HepG2 (cell line): ENCODE measurements around the gene IFT88. TPM values are rescaled to one million over a fixed set of nuclear protein-coding genes. Genes with fewer than 3 reads are reported as not detected.

Experiments
- ATAC-seq: fragments of 200-7000 bp; cut with Tn5 transposase; 3 replicates; pipeline ENCODE4 v1.9.1; 2020; ENCODE audit warnings: mild to moderate bottlenecking, moderate library complexity
- BruUV-seq: library from RNA; stranded (reverse); fragments of 400-500 nt; replicated peaks from 2 replicates; lab custom pipeline; 2021; lab: Mats Ljungman, UMichigan
- CTCF ChIA-PET: fragments of 300-600 bp; formaldehyde crosslinking; extraction: SDS; loops from one replicate; lab custom pipeline; 2021; ENCODE audit warnings: low total read pairs, inconsistent platforms, low intra/inter-chr PET ratio; lab: Yijun Ruan, JAX
- POLR2A ChIA-PET: fragments of 350-600 bp; sonication (Branson Sonifier 250); formaldehyde crosslinking; loops from one replicate; lab custom pipeline; 2020; ENCODE audit warnings: antibody characterized with exemption, inconsistent platforms; lab: Yijun Ruan, JAX
- DNase-seq: peaks from one replicate; pipeline ENCODE4 v3.0.0-alpha.2; 2015; ENCODE audit warnings: low spot score
- FAIRE-seq: peaks from 3 replicates; lab custom pipeline; 2011; peaks lifted over from hg19 to GRCh38; lab: Jason Lieb, UNC
- H2AFZ ChIP-seq: one replicate; pipeline ENCODE4 v1.6.1; 2011; ENCODE audit warnings: low read length, inconsistent platforms
- H3K27ac ChIP-seq: fragments of 300-600 bp; 3 replicates; pipeline ENCODE4 v1.8.0; 2011; ENCODE audit warnings: mixed run types, mild to moderate bottlenecking, mixed read lengths, low read length, inconsistent platforms; ENCODE audit not compliant: insufficient read depth; ENCODE audit errors: extremely low read length
- H3K27me3 ChIP-seq, 2 experiments: fragments of 200-600 bp in 1 of 2; 2 replicates in 1 of 2; 3 replicates in 1 of 2; pipeline versions ENCODE4 v1.6.0 to v1.8.0; 2011; ENCODE audit warnings: low read length in 2 of 2, mild to moderate bottlenecking in 2 of 2, moderate library complexity in 2 of 2, inconsistent platforms in 1 of 2; ENCODE audit not compliant: insufficient read depth in 2 of 2, control insufficient read depth in 1 of 2
- H3K36me3 ChIP-seq, 2 experiments: fragments of 200-600 bp in 1 of 2; replicated peaks in 1 of 2; 2 replicates in 1 of 2; 3 replicates in 1 of 2; pipeline versions ENCODE4 v1.5.1 to v1.8.0; 2011; ENCODE audit warnings: low read length in 2 of 2, inconsistent platforms in 1 of 2; ENCODE audit not compliant: insufficient read depth in 2 of 2, control insufficient read depth in 1 of 2
- H3K4me1 ChIP-seq: 2 replicates; pipeline ENCODE4 v1.5.1; 2012; ENCODE audit warnings: low read length, inconsistent platforms; ENCODE audit not compliant: insufficient read depth
- H3K4me2 ChIP-seq: 2 replicates; pipeline ENCODE4 v1.6.0; 2011; ENCODE audit warnings: low read depth, low read length, inconsistent platforms
- H3K4me3 ChIP-seq, 3 experiments: fragments of 200-600 bp in 1 of 3; sonication (generic), shearing (Covaris generic) in 1 of 3; replicated peaks in 1 of 3; 2 replicates each; pipeline ENCODE4 v1.5.1; 2011 to 2016; ENCODE audit warnings: low read length in 3 of 3, inconsistent platforms in 2 of 3, low read depth in 2 of 3, mild to moderate bottlenecking in 2 of 3, control low read depth in 1 of 3, mixed read lengths in 1 of 3; ENCODE audit not compliant: insufficient read depth in 1 of 3
- H3K79me2 ChIP-seq: one replicate; pipeline ENCODE4 v1.6.1; 2011; ENCODE audit warnings: low read length, inconsistent platforms; ENCODE audit not compliant: insufficient read depth
- H3K9ac ChIP-seq: 2 replicates; pipeline ENCODE4 v1.6.0; 2011; ENCODE audit warnings: mild to moderate bottlenecking, low read depth, low read length, inconsistent platforms; ENCODE audit not compliant: insufficient read depth
- H3K9me3 ChIP-seq: 2 replicates; pipeline ENCODE4 v1.5.1; 2012; ENCODE audit warnings: mild to moderate bottlenecking, low read length
- H4K20me1 ChIP-seq: 2 replicates; pipeline ENCODE4 v1.6.0; 2011; ENCODE audit warnings: inconsistent platforms, mild to moderate bottlenecking, low read length, moderate library complexity; ENCODE audit not compliant: insufficient read depth
- ADNP ChIP-seq: sonication (generic); formaldehyde crosslinking; IDR thresholded peaks from 2 replicates; pipeline ENCODE4 v1.4.0; 2020; ENCODE audit warnings: missing genetic modification reagents
- EZH2 ChIP-seq: conservative IDR thresholded peaks from 2 replicates; pipeline ENCODE4 v1.6.1; 2012; ENCODE audit warnings: mild to moderate bottlenecking, low read depth, low read length, moderate library complexity
- KDM5B ChIP-seq: sonication (generic); formaldehyde crosslinking; IDR thresholded peaks from 2 replicates; pipeline ENCODE4 v1.4.0; 2020; ENCODE audit warnings: missing genetic modification reagents, mild to moderate bottlenecking, borderline replicate concordance
- KMT2A ChIP-seq: sonication (generic); formaldehyde crosslinking; IDR thresholded peaks from 2 replicates; pipeline ENCODE4 v1.4.0; 2020; ENCODE audit warnings: missing genetic modification reagents
- MAF1 ChIP-seq: sonication (generic); formaldehyde crosslinking; IDR thresholded peaks from 2 replicates; pipeline ENCODE4 v1.5.0; 2020; ENCODE audit warnings: missing genetic modification reagents, borderline replicate concordance
- MBD4 ChIP-seq: IDR thresholded peaks from 2 replicates; pipeline ENCODE4 v1.6.1; 2012; ENCODE audit warnings: low read length, inconsistent platforms, borderline replicate concordance
- PBX3 ChIP-seq: sonication (generic); formaldehyde crosslinking; IDR thresholded peaks from 2 replicates; pipeline ENCODE4 v1.8.1; 2023; ENCODE audit warnings: missing genetic modification reagents, inconsistent platforms, borderline replicate concordance
- SAP130 ChIP-seq: IDR thresholded peaks from 2 replicates; pipeline ENCODE4 v1.6.1; 2016; ENCODE audit warnings: low read depth
- SKI ChIP-seq: fragments of 450-650 bp; IDR thresholded peaks from one replicate; pipeline ENCODE4 v1.6.1; 2018; ENCODE audit warnings: mild to moderate bottlenecking; ENCODE audit not compliant: partially characterized antibody
- STAT5B ChIP-seq: sonication (generic); formaldehyde crosslinking; IDR thresholded peaks from 2 replicates; pipeline ENCODE4 v1.4.0; 2020; ENCODE audit warnings: missing genetic modification reagents
- TCF7L2 ChIP-seq: IDR thresholded peaks from 2 replicates; pipeline ENCODE4 v1.6.1; 2011; ENCODE audit warnings: mild to moderate bottlenecking, low read depth, low read length, moderate library complexity
- ZBTB1 ChIP-seq: sonication (generic); formaldehyde crosslinking; IDR thresholded peaks from 2 replicates; pipeline ENCODE4 v1.4.0; 2020; ENCODE audit warnings: missing genetic modification reagents, borderline replicate concordance
- ZNF10 ChIP-seq: sonication (generic); formaldehyde crosslinking; IDR thresholded peaks from 2 replicates; pipeline ENCODE4 v1.4.0; 2020; ENCODE audit warnings: mild to moderate bottlenecking, low read depth, missing genetic modification reagents, borderline replicate concordance
- ZNF205 ChIP-seq: IDR thresholded peaks from 2 replicates; pipeline ENCODE4 v1.6.1; 2018; ENCODE audit warnings: missing biosample characterization, missing genetic modification reagents
- ZNF282 ChIP-seq: fragments of 450-650 bp; IDR thresholded peaks from 2 replicates; pipeline ENCODE4 v1.6.1; 2018; ENCODE audit not compliant: partially characterized antibody
- ZNF382 ChIP-seq: sonication (generic); formaldehyde crosslinking; IDR thresholded peaks from 2 replicates; pipeline ENCODE4 v1.5.0; 2020; ENCODE audit warnings: missing genetic modification reagents, mild to moderate bottlenecking, borderline replicate concordance
- ZNF441 ChIP-seq: sonication (generic); formaldehyde crosslinking; IDR thresholded peaks from 2 replicates; pipeline ENCODE4 v1.7.0; 2021; ENCODE audit warnings: missing genetic modification reagents, borderline replicate concordance
- WGBS: methylation state at CpG from one replicate; pipeline ENCODE4 v1.1.6; 2017; ENCODE audit warnings: low lambda C conversion rate; 5-methylcytosine and 5-hydroxymethylcytosine counted together
- in situ Hi-C: cut with HindIII; loops from 2 replicates; pipeline ENCODE4 v1.10.0; 2017; ENCODE audit warnings: low pct_unique_long_range_greater_than_20kb; ENCODE audit not compliant: extremely low pct_ligation_motif_present
- intact Hi-C: fragments of 100-400 bp; cut with micrococcal nuclease; formaldehyde crosslinking; loops from one replicate; pipeline ENCODE4 v1.10.0; 2022; ENCODE audit not compliant: unreplicated experiment
- polyA plus RNA-seq, 8 experiments: library from polyadenylated mRNA; depleted of rRNA in 3 of 8; stranded (reverse) in 7 of 8; unstranded in 1 of 8; fragments of >200 nt; fragmentation: Illumina TruSeq in 4 of 8; extraction: Trizol in 4 of 8; gene quantifications; 2 replicates each; pipeline versions ENCODE4 v1.2.1 to v1.2.3, GENCODE V29; 2011 to 2016; ENCODE audit warnings: low read depth in 4 of 8, missing spikeins in 1 of 8, mixed read lengths in 1 of 8; ENCODE audit not compliant: insufficient read depth in 1 of 8
- total RNA-seq, 5 experiments: library from RNA; depleted of rRNA; stranded (reverse); fragments of >200 nt; fragmentation: Illumina TruSeq; extraction: Trizol; gene quantifications; 2 replicates each; pipeline ENCODE4 v1.2.3, GENCODE V29; 2016; ENCODE audit warnings: low read depth in 1 of 5
- TF ChIP-seq, protein P1 (sequence below): sonication (generic); formaldehyde crosslinking; IDR thresholded peaks from 2 replicates; pipeline ENCODE4 v1.4.0; 2020; ENCODE audit warnings: missing genetic modification reagents

IFT88 gene
- total and polyA plus RNA-seq, 2 of the 13 experiments (the other 11 are each of a cell fraction or from before 2014, with no cell fraction given), result 8.4 to 19.9 TPM

- ChIA-PET CTCF (no interaction called here), POLR2A (no interaction called here)
- Histone ChIP-seq H4K20me1 (no peaks in the 10 kb centered on the region), H3K4me3 (no peak overlapping the region), H3K36me3 (no peaks in the 10 kb centered on the region), H3K4me1 (no peaks in the 10 kb centered on the region), H3K9me3 (no peaks in the 10 kb centered on the region), H3K27me3 (no peaks in the 10 kb centered on the region), H3K79me2 (no peaks in the 10 kb centered on the region), H3K4me2 (no peak overlapping the region), H3K27ac (no peak overlapping the region), H2AFZ (no peak overlapping the region), H3K9ac (no peak overlapping the region)
- TF ChIP-seq ZBTB1 (CRISPR knock-in tag) (no peak), MAF1 (CRISPR knock-in tag) (no peak)
- ATAC-seq, result no peak
- FAIRE-seq, result no peak
- no peak for DNase-seq
- in situ Hi-C loops, result no loop called here
- BruUV-seq, result no TSS peak
- intact Hi-C loops, result no loop called here
- WGBS, result 96% methylated on average over 3 of the region's 3 CpGs
Observed at GRCh38 chr13:20689291-20689690, 122.3 kb downstream of the IFT88 start.

DNA sequence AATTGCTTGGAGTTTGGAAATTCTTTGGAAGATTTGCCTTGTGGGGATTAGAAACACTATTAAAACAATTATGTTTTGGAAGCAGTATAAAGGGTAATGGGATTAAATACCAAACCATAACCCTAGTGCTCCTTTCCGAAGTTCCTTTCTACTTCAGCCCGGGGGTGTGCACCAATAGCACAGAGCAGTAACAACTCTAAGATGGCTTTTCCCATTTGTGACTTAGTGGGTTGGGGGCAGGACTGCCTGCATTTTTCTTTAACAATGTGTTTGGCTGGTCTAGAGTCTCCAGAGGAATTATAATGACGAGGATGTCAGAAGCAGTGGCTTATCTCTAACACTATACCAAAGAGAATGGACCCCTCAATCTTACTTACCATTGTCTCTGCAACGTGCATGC is 124.7 kb downstream of the IFT88 start:
- CTCF ChIA-PET, result no interaction called here
- DNase-seq (no peak), FAIRE-seq (no peak), ATAC-seq (no peak)
- Histone ChIP-seq H3K36me3 (no peaks in the 10 kb centered on the region), H3K4me2 (no peak overlapping the region), H2AFZ (no peak overlapping the region), H3K9ac (no peak overlapping the region), H3K27ac (no peak overlapping the region), H3K4me3 (no peak overlapping the region), H3K9me3 (no peaks in the 10 kb centered on the region), H3K4me1 (no peaks in the 10 kb centered on the region), H3K27me3 (no peaks in the 10 kb centered on the region), H4K20me1 (no peaks in the 10 kb centered on the region), H3K79me2 (no peaks in the 10 kb centered on the region)
- POLR2A ChIA-PET, result no interaction called here
- no TSS peak for BruUV-seq
- 68% methylated on average over 4 of the region's 4 CpGs for WGBS
- intact Hi-C loops (no loop called here), in situ Hi-C loops (no loop called here)
- no peak for TF ChIP-seq EZH2
- TF ChIP-seq ADNP, result no peak
- no peak for TF ChIP-seq TCF7L2
- no peak for TF ChIP-seq KMT2A (CRISPR knock-in tag)
- TF ChIP-seq STAT5B (CRISPR knock-in tag), result no peak
- TF ChIP-seq ZNF205 (CRISPR knock-in tag), result no peak
- TF ChIP-seq KDM5B (CRISPR knock-in tag), result no peak
- TF ChIP-seq MBD4, result no peak
- TF ChIP-seq PBX3 (CRISPR knock-in tag), result no peak
- no peak for TF ChIP-seq ZNF382 (CRISPR knock-in tag)
- TF ChIP-seq SKI, result no peak
- no peak for TF ChIP-seq ZNF282
- no peak for TF ChIP-seq ZNF441 (CRISPR knock-in tag)
- no peak for TF ChIP-seq ZNF10 (CRISPR knock-in tag)
- TF ChIP-seq SAP130, result no peak
- TF ChIP-seq, protein P1, sequence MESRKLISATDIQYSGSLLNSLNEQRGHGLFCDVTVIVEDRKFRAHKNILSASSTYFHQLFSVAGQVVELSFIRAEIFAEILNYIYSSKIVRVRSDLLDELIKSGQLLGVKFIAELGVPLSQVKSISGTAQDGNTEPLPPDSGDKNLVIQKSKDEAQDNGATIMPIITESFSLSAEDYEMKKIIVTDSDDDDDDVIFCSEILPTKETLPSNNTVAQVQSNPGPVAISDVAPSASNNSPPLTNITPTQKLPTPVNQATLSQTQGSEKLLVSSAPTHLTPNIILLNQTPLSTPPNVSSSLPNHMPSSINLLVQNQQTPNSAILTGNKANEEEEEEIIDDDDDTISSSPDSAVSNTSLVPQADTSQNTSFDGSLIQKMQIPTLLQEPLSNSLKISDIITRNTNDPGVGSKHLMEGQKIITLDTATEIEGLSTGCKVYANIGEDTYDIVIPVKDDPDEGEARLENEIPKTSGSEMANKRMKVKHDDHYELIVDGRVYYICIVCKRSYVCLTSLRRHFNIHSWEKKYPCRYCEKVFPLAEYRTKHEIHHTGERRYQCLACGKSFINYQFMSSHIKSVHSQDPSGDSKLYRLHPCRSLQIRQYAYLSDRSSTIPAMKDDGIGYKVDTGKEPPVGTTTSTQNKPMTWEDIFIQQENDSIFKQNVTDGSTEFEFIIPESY (CRISPR knock-in tag), result no peak
